PC-3 (cell line): Measurements from ENCODE around the gene S100PBP. TPM values are rescaled to one million over a fixed set of nuclear protein-coding genes. Genes with fewer than 3 reads are reported as not detected.

Source experiments
- ATAC-seq: fragments of 200-7000 bp; cut with Tn5 transposase; 2 replicates; pipeline ENCODE4 v1.9.1; 2020; ENCODE audit warnings: mild to moderate bottlenecking, moderate library complexity
- BruUV-seq: library from RNA; stranded (reverse); fragments of 400-500 nt; replicated peaks from 2 replicates; lab custom pipeline; 2021; lab: Mats Ljungman, UMichigan
- CTCF ChIA-PET: fragments of 300-600 bp; sonication (Branson Sonifier 250); formaldehyde crosslinking; loops from one replicate; lab custom pipeline; 2022; ENCODE audit warnings: antibody characterized with exemption; lab: Charles Lee
- POLR2A ChIA-PET: fragments of 300-600 bp; sonication (Branson Sonifier 250); formaldehyde crosslinking; loops from one replicate; lab custom pipeline; 2022; ENCODE audit warnings: antibody characterized with exemption; ENCODE audit not compliant: unreplicated experiment; lab: Charles Lee
- DNase-seq: peaks from one replicate; pipeline ENCODE4 v3.0.0-alpha.2; 2015
- H2AFZ ChIP-seq: fragments of 300-600 bp; sonication (generic); 2 replicates; pipeline ENCODE4 v1.6.0; 2016; ENCODE audit warnings: antibody characterized with exemption, low read length
- H3F3A ChIP-seq: fragments of 300-600 bp; sonication (generic); one replicate; pipeline ENCODE4 v1.6.0; 2017; ENCODE audit warnings: antibody characterized with exemption, low read length, control low read depth, mild to moderate bottlenecking; ENCODE audit not compliant: unreplicated experiment
- H3K27ac ChIP-seq: fragments of 300-600 bp; sonication (generic); 2 replicates; pipeline ENCODE4 v1.5.1; 2016; ENCODE audit warnings: mild to moderate bottlenecking, low read length
- H3K27me3 ChIP-seq: fragments of 300-600 bp; sonication (generic); 2 replicates; pipeline ENCODE4 v1.6.1; 2016; ENCODE audit warnings: low read length, mixed read lengths
- H3K36me3 ChIP-seq: fragments of 300-600 bp; sonication (generic); 2 replicates; pipeline ENCODE4 v1.6.1; 2016; ENCODE audit warnings: low read depth, mixed run types, low read length, mixed read lengths
- H3K4me1 ChIP-seq: fragments of 300-600 bp; sonication (generic); 2 replicates; pipeline ENCODE4 v1.5.1; 2016; ENCODE audit warnings: low read length; ENCODE audit not compliant: insufficient read depth
- H3K4me2 ChIP-seq: fragments of 300-600 bp; sonication (generic); 2 replicates; pipeline ENCODE4 v1.6.0; 2016; ENCODE audit warnings: low read length
- H3K4me3 ChIP-seq: fragments of 300-600 bp; sonication (generic); 2 replicates; pipeline ENCODE4 v1.5.1; 2016; ENCODE audit warnings: mild to moderate bottlenecking, low read length, mixed read lengths
- H3K79me2 ChIP-seq: fragments of 300-600 bp; sonication (generic); 2 replicates; pipeline ENCODE4 v1.6.1; 2017; ENCODE audit warnings: low read length, mixed read lengths
- H3K9ac ChIP-seq: fragments of 300-600 bp; sonication (generic); 2 replicates; pipeline ENCODE4 v1.6.0; 2016; ENCODE audit warnings: mild to moderate bottlenecking, low read length
- H3K9me2 ChIP-seq: fragments of 300-600 bp; sonication (generic); replicated peaks from 2 replicates; pipeline ENCODE4 v1.6.1; 2016; ENCODE audit warnings: mixed run types, low read length, mixed read lengths
- H3K9me3 ChIP-seq: fragments of 300-600 bp; sonication (generic); 2 replicates; pipeline ENCODE4 v1.6.1; 2016; ENCODE audit warnings: low read length, mixed read lengths
- H4K20me1 ChIP-seq: fragments of 300-600 bp; sonication (generic); 2 replicates; pipeline ENCODE4 v1.6.1; 2016; ENCODE audit warnings: low read length, mixed read lengths
- EZH2 ChIP-seq: fragments of 300-600 bp; sonication (generic); IDR thresholded peaks from one replicate; pipeline ENCODE4 v1.6.1; 2017; ENCODE audit warnings: antibody characterized with exemption, mild to moderate bottlenecking, low read length; ENCODE audit not compliant: unreplicated experiment
- EZH2phosphoT487 ChIP-seq: fragments of 300-600 bp; sonication (generic); IDR thresholded peaks from 2 replicates; pipeline ENCODE4 v1.6.1; 2018; ENCODE audit warnings: mild to moderate bottlenecking, antibody characterized with exemption, low read length, borderline replicate concordance
- intact Hi-C: fragments of 100-400 bp; cut with micrococcal nuclease; formaldehyde crosslinking; loops from 2 replicates; pipeline ENCODE4 v1.9.0; 2023
- total RNA-seq: library from RNA; depleted of rRNA; stranded (reverse); fragments of >200 nt; gene quantifications from 2 replicates; pipeline ENCODE4 v1.2.3, GENCODE V29; 2014
- TF ChIP-seq, protein P1 (sequence below): fragments of 300-600 bp; sonication (generic); conservative IDR thresholded peaks from 2 replicates; pipeline ENCODE4 v1.5.1; 2017; ENCODE audit warnings: antibody characterized with exemption, low read depth, mild to moderate bottlenecking, low read length

S100PBP gene
- total RNA-seq, 1 experiment from 2014 or later = 13.2 TPM

DNA sequence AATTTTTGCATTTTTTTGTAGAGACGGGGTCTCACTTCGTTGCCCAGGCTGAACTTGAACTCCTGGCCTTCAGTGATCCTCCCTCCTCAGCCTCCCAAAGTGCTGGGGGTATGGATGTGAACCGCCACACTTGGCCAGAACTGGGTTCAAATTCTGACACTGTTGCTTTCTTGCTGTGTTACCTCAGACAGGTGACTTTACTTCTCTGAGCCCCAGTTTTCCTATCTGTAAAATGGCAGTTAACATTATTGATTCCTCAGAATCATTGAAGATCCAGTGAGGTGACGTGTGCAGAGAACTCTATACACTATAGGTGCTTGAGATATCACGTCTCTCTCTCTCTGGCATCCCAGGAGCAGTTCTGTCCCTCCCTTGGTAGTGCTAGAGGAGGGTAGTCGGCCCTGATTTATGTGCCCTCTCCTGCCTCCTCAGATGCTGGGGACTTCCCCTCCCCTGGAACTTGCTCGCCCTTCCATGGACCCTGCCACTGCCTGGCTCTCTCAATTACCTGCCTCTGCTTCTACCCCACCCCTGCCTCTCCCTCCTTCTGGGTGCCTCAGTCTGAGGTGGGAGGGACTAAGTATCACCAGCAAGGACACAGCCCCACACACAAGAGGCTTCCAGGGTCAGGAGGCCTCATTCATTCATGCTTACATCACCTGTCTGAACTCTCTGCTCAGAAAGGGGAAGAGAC lies 66.0 kb downstream of the S100PBP start:
- H2AFZ ChIP-seq = no peak overlapping the region
- H3K4me2 ChIP-seq = no peak overlapping the region
- BruUV-seq = no TSS peak
- DNase-seq (no peak), ATAC-seq (no peak)
- H3K27me3 ChIP-seq = no peaks in the 10 kb centered on the region
- CTCF ChIA-PET = no interaction called here
- no peak overlapping the region for H3K9ac ChIP-seq
- no peak overlapping the region for H3K27ac ChIP-seq
- POLR2A ChIA-PET = no interaction called here
- H3K9me2 ChIP-seq = no peaks in the 10 kb centered on the region
- H3K36me3 ChIP-seq = no peaks in the 10 kb centered on the region
- no peak overlapping the region for H3K4me3 ChIP-seq
- H3K79me2 ChIP-seq = no peaks in the 10 kb centered on the region
- H4K20me1 ChIP-seq = no peaks in the 10 kb centered on the region
- no peaks in the 10 kb centered on the region for H3K9me3 ChIP-seq
- intact Hi-C loops = no loop called here
- no peaks in the 10 kb centered on the region for H3K4me1 ChIP-seq
- no peaks in the 10 kb centered on the region for H3F3A ChIP-seq
- TF ChIP-seq EZH2 = no peak
- TF ChIP-seq EZH2phosphoT487 = no peak
- TF ChIP-seq, protein P1, sequence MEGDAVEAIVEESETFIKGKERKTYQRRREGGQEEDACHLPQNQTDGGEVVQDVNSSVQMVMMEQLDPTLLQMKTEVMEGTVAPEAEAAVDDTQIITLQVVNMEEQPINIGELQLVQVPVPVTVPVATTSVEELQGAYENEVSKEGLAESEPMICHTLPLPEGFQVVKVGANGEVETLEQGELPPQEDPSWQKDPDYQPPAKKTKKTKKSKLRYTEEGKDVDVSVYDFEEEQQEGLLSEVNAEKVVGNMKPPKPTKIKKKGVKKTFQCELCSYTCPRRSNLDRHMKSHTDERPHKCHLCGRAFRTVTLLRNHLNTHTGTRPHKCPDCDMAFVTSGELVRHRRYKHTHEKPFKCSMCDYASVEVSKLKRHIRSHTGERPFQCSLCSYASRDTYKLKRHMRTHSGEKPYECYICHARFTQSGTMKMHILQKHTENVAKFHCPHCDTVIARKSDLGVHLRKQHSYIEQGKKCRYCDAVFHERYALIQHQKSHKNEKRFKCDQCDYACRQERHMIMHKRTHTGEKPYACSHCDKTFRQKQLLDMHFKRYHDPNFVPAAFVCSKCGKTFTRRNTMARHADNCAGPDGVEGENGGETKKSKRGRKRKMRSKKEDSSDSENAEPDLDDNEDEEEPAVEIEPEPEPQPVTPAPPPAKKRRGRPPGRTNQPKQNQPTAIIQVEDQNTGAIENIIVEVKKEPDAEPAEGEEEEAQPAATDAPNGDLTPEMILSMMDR = no peak

DNA sequence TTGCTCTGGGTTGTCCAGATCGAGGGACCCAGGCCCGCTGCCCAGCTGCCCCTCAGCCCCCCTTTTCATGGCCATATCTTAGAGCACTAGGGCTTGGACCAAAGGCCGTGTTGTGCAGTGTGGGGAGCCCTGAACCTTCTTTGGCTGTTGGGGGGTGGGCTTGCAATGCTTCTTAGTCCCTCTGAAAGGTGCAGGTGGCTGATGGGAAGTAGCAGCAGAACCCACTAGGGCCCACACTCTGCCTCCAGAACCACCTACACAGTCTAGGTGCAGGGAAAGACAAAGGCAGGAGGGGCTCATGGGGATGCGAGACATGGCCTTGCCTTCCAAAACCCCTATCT lies 66.5 kb downstream of the S100PBP start:
- Histone ChIP-seq H3K4me3 (no peak overlapping the region), H3K27me3 (no peaks in the 10 kb centered on the region), H3K4me2 (no peak overlapping the region), H3F3A (no peaks in the 10 kb centered on the region), H3K27ac (no peak overlapping the region), H2AFZ (no peak overlapping the region), H3K9ac (no peak overlapping the region), H3K4me1 (no peaks in the 10 kb centered on the region), H3K9me2 (no peaks in the 10 kb centered on the region), H4K20me1 (no peaks in the 10 kb centered on the region), H3K9me3 (no peaks in the 10 kb centered on the region), H3K79me2 (no peaks in the 10 kb centered on the region), H3K36me3 (no peaks in the 10 kb centered on the region)
- ChIA-PET CTCF (no interaction called here), POLR2A (no interaction called here)
- no peak for TF ChIP-seq EZH2
- TF ChIP-seq, protein P1 = no peak
- no peak for TF ChIP-seq EZH2phosphoT487
- ATAC-seq (no peak), DNase-seq (no peak)
- no TSS peak for BruUV-seq
- intact Hi-C loops = no loop called here

DNA sequence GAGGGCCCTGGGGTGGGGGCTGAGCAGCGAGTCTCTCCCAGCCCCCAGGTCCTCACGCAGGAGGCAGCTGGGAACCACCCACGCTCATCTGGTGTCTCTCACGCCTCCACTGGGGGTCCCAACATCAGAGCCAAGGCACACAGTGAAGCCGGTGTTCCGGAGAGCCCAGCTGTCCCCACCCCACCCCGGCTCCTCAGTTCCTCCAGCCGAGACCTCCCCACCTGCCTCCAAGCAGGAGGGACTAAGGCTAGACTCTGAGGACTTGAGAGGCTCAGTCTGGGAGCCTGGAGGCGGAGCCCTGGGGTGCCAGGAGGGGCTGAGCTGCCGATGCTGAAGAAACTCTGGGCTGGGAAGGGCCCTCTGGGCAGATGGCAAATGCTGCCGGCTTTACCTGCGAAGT lies 67.3 kb downstream of the S100PBP start:
- Histone ChIP-seq H3K27me3 (no peaks in the 10 kb centered on the region), H3K9ac (no peak overlapping the region), H3K9me2 (no peaks in the 10 kb centered on the region), H3F3A (no peaks in the 10 kb centered on the region), H3K9me3 (no peaks in the 10 kb centered on the region), H4K20me1 (no peaks in the 10 kb centered on the region), H3K4me1 (no peaks in the 10 kb centered on the region), H3K36me3 (no peaks in the 10 kb centered on the region), H3K27ac (no peak overlapping the region), H3K4me2 (no peak overlapping the region), H3K79me2 (no peaks in the 10 kb centered on the region), H3K4me3 (no peak overlapping the region), H2AFZ (no peak overlapping the region)
- POLR2A ChIA-PET = no interaction called here
- CTCF ChIA-PET = no interaction called here
- TF ChIP-seq EZH2phosphoT487 = no peak
- TF ChIP-seq, protein P1 = no peak
- TF ChIP-seq EZH2 = no peak
- DNase-seq = no peak
- no peak for ATAC-seq
- BruUV-seq = no TSS peak
- intact Hi-C loops = no loop called here
